Stomach (tissue), 4 donors: ENCODE measurements around the gene KIF21A.

Source experiments
- EP300 ChIP-seq: sonication (generic); formaldehyde crosslinking; IDR thresholded peaks from one replicate; pipeline ENCODE4 v1.6.1; 2017; ENCODE audit warnings: antibody characterized with exemption
- POLR2A ChIP-seq, 4 donors: fragments of 450-650 bp; IDR thresholded peaks; one replicate each; pipeline ENCODE4 v1.6.1; 2016; ENCODE audit warnings: antibody characterized with exemption in 4 of 4, control low read depth in 2 of 4, mild to moderate bottlenecking in 1 of 4, moderate library complexity in 1 of 4
- POLR2AphosphoS5 ChIP-seq, 3 donors: sonication (generic); formaldehyde crosslinking; IDR thresholded peaks; one replicate each; pipeline ENCODE4 v1.6.1; 2016; ENCODE audit warnings: antibody characterized with exemption in 3 of 3
- TF ChIP-seq, protein P1 (sequence below), 7 experiments: fragments of 450-650 bp in 4 of 7; fragments of 200-600 bp in 3 of 7; sonication (generic) in 3 of 7; IDR thresholded peaks; one replicate each; pipeline ENCODE4 v1.5.1; 2016 to 2019; ENCODE audit warnings: antibody characterized with exemption in 7 of 7, control low read depth in 2 of 7, mild to moderate bottlenecking in 1 of 7

GRCh38 chr12:39426636-39427240, 16.2 kb downstream of the KIF21A start:
- TF ChIP-seq, protein P1, sequence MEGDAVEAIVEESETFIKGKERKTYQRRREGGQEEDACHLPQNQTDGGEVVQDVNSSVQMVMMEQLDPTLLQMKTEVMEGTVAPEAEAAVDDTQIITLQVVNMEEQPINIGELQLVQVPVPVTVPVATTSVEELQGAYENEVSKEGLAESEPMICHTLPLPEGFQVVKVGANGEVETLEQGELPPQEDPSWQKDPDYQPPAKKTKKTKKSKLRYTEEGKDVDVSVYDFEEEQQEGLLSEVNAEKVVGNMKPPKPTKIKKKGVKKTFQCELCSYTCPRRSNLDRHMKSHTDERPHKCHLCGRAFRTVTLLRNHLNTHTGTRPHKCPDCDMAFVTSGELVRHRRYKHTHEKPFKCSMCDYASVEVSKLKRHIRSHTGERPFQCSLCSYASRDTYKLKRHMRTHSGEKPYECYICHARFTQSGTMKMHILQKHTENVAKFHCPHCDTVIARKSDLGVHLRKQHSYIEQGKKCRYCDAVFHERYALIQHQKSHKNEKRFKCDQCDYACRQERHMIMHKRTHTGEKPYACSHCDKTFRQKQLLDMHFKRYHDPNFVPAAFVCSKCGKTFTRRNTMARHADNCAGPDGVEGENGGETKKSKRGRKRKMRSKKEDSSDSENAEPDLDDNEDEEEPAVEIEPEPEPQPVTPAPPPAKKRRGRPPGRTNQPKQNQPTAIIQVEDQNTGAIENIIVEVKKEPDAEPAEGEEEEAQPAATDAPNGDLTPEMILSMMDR (IDR thresholded peaks at IDR 0.05): no peak
- no peak for TF ChIP-seq POLR2AphosphoS5 (IDR thresholded peaks at IDR 0.05)
- no peak for TF ChIP-seq POLR2A (IDR thresholded peaks at IDR 0.05)
- TF ChIP-seq EP300: no peak
